Measurements from ENCODE around the gene POR.

DNA sequence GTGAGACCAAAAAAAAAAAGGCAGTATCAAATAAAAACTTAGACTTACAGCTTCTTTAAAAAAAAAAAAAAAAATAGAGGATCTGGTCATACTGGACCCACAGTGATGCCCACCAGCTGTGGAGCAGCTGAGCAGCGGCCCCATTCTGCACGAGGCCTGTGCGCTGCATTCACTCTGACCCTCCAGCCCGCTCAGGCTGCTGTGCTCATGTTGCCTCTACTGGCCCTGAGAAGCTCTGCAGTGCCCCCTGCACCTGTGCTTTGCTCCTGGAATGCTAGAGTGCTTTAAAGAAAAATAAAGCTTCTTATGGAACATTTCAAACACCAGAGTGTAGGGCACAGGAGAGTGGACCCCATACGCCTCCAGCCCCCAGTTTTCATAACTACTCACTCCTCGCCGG is 46.3 kb downstream of the POR start:
- TF ChIP-seq NFRKB (IDR thresholded peaks at IDR 0.05), result no peak
- no peak for TF ChIP-seq TARDBP (IDR thresholded peaks at IDR 0.05)
- TF ChIP-seq LEF1 (IDR thresholded peaks at IDR 0.05; ENCODE audit: borderline replicate concordance), result no peak
- no peak for TF ChIP-seq HDGF (IDR thresholded peaks at IDR 0.05; ENCODE audit: borderline replicate concordance)
- no peak for TF ChIP-seq SUZ12 (IDR thresholded peaks at IDR 0.05)
- TF ChIP-seq, protein P1, sequence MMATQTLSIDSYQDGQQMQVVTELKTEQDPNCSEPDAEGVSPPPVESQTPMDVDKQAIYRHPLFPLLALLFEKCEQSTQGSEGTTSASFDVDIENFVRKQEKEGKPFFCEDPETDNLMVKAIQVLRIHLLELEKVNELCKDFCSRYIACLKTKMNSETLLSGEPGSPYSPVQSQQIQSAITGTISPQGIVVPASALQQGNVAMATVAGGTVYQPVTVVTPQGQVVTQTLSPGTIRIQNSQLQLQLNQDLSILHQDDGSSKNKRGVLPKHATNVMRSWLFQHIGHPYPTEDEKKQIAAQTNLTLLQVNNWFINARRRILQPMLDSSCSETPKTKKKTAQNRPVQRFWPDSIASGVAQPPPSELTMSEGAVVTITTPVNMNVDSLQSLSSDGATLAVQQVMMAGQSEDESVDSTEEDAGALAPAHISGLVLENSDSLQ (IDR thresholded peaks at IDR 0.05), result no peak
- TF ChIP-seq L3MBTL2 (conservative IDR thresholded peaks at IDR 0.05), result no peak
- no peak for TF ChIP-seq ARNT (IDR thresholded peaks at IDR 0.05)
- TF ChIP-seq ZNF384 (IDR thresholded peaks at IDR 0.05), result no peak
- TF ChIP-seq FOXM1 (IDR thresholded peaks at IDR 0.05; ENCODE audit: borderline replicate concordance), result no peak
- no peak for TF ChIP-seq FOXK2 (IDR thresholded peaks at IDR 0.05)
